ENCODE data around the gene ZNF683.
A peak's percentile ranks its signal among the peaks of the same experiment; 100 is the strongest.
"Not testable (repeated sequence)": the region's sequence is repeated elsewhere in the genome, so short reads cannot be mapped to it uniquely, and the experiment has no call there.

The ZNF683 gene
- long read RNA-seq, result 0 reads

DNA sequence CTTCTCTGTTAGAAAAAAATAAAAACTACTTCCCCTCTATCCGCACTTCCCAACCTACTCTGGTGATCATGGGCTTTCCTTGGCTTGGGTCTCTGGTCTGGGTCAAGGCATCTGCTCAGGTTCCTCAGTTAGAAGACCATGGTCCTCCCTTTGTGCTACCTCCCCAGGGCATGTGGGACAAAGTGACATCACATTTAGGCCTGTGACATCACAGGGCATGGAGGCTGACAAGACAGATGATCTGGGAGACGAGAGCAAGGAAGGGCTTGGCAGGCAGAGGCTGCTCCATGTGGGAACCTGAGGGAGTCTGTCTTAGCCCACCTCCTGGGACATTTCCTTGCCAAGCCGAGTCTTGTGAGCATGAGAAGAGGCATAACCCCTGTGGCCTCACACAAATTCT lies at the start of gene ZNF683:
ZNF683 (minus strand) TSS at position 140 of the 400 bp plus-strand sequence. CDS start 4,179 bp downstream, outside the sequence.
- H3K4me3 ChIP-seq (replicated peaks; ENCODE audit: insufficient read depth, low read length); H3K27me3 ChIP-seq (ENCODE audit: insufficient read depth, poor library complexity, severe bottlenecking); DNase-seq (ENCODE audit: low read depth in 1 of 2, low spot score in 1 of 2); H3K27ac ChIP-seq (replicated peaks): not testable (repeated sequence)
- TF ChIP-seq SPI1 (IDR thresholded peaks at IDR 0.05; ENCODE audit: borderline replicate concordance, low read depth), result peak; percentile 43; the same call in 1 of the 2 replicates

GRCh38 chr1:26419494-26419893 lies 46.9 kb upstream of the ZNF683 start:
- Histone ChIP-seq H3K4me3 (replicated peaks; ENCODE audit: insufficient read depth, low read length) (no peak overlapping the region), H3K27ac (replicated peaks) (no peak overlapping the region), H3K27me3 (ENCODE audit: insufficient read depth, poor library complexity, severe bottlenecking) (peaks cover 15% of the 10 kb centered on the region)
- TF ChIP-seq SPI1 (IDR thresholded peaks at IDR 0.05; ENCODE audit: borderline replicate concordance, low read depth) (no peak), GABPA (IDR thresholded peaks at IDR 0.05; ENCODE audit: low read depth) (no peak), CTCF (IDR thresholded peaks at IDR 0.05; ENCODE audit: insufficient read depth, low read length) (no peak), POLR2AphosphoS5 (IDR thresholded peaks at IDR 0.05; ENCODE audit: low read depth) (no peak)
- TF ChIP-seq, protein P1, sequence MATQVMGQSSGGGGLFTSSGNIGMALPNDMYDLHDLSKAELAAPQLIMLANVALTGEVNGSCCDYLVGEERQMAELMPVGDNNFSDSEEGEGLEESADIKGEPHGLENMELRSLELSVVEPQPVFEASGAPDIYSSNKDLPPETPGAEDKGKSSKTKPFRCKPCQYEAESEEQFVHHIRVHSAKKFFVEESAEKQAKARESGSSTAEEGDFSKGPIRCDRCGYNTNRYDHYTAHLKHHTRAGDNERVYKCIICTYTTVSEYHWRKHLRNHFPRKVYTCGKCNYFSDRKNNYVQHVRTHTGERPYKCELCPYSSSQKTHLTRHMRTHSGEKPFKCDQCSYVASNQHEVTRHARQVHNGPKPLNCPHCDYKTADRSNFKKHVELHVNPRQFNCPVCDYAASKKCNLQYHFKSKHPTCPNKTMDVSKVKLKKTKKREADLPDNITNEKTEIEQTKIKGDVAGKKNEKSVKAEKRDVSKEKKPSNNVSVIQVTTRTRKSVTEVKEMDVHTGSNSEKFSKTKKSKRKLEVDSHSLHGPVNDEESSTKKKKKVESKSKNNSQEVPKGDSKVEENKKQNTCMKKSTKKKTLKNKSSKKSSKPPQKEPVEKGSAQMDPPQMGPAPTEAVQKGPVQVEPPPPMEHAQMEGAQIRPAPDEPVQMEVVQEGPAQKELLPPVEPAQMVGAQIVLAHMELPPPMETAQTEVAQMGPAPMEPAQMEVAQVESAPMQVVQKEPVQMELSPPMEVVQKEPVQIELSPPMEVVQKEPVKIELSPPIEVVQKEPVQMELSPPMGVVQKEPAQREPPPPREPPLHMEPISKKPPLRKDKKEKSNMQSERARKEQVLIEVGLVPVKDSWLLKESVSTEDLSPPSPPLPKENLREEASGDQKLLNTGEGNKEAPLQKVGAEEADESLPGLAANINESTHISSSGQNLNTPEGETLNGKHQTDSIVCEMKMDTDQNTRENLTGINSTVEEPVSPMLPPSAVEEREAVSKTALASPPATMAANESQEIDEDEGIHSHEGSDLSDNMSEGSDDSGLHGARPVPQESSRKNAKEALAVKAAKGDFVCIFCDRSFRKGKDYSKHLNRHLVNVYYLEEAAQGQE (IDR thresholded peaks at IDR 0.05; ENCODE audit: insufficient replicate concordance, low read depth), result no peak
- DNase-seq (ENCODE audit: low read depth in 1 of 2, low spot score in 1 of 2), result no peak

GRCh38 chr1:26418865-26419349 lies 46.4 kb upstream of the ZNF683 start:
- Histone ChIP-seq H3K4me3 (replicated peaks; ENCODE audit: insufficient read depth, low read length) (no peak overlapping the region), H3K27ac (replicated peaks) (no peak overlapping the region), H3K27me3 (ENCODE audit: insufficient read depth, poor library complexity, severe bottlenecking) (peaks cover 21% of the 10 kb centered on the region)
- DNase-seq (ENCODE audit: low read depth in 1 of 2, low spot score in 1 of 2), result no peak
- TF ChIP-seq, protein P1 (IDR thresholded peaks at IDR 0.05; ENCODE audit: insufficient replicate concordance, low read depth), result no peak
- TF ChIP-seq CTCF (IDR thresholded peaks at IDR 0.05; ENCODE audit: insufficient read depth, low read length) (no peak), POLR2AphosphoS5 (IDR thresholded peaks at IDR 0.05; ENCODE audit: low read depth) (no peak), SPI1 (IDR thresholded peaks at IDR 0.05; ENCODE audit: borderline replicate concordance, low read depth) (no peak)

- Histone ChIP-seq H3K27ac (replicated peaks) (no peak overlapping the region), H3K4me3 (replicated peaks; ENCODE audit: insufficient read depth, low read length) (no peak overlapping the region), H3K27me3 (ENCODE audit: insufficient read depth, poor library complexity, severe bottlenecking) (peaks cover 36% of the 10 kb centered on the region)
- TF ChIP-seq GABPA (IDR thresholded peaks at IDR 0.05; ENCODE audit: low read depth), result no peak
- peak; percentile 96 for TF ChIP-seq CTCF (IDR thresholded peaks at IDR 0.05; ENCODE audit: insufficient read depth, low read length)
- DNase-seq (ENCODE audit: low read depth in 1 of 2, low spot score in 1 of 2), result peak; percentile 49 to 77
These were observed 44.7 kb upstream of the ZNF683 start for GRCh38 chr1:26417111-26417759.
